ENCODE measurements around the gene PALMD. TPM values are rescaled to one million over a fixed set of nuclear protein-coding genes. Genes with fewer than 3 reads are reported as not detected.

Gene PALMD
- polyA plus RNA-seq, 3 donors = not detected

DNA sequence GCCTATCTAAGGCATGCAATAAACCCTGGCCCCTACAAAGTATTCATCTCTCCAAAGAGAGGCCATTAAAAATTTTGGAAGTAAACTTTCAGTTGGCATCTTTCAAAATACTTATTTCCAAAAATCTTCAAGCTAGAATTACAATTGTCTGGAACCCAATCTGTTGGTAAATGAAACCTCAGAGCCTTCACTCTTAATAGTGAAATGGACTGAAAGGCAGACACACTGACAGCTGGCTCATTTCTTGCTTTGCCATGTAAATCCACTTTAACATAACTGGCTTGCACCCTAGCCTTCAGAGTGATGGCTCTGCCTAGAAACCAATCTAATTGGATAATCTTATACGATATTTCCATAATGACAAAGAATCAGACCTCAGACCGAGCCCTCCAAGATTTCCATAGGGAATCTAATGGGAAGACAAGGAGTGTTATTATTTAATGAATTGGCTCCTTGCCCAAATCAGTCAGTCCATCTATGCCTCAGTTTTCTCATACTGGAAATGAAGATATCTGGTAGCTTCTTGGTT lies 9.2 kb upstream of the PALMD start:
- Mint-ChIP-seq H3K27ac (no peak overlapping the region), H3K27me3 (ENCODE audit: low read depth in 3 of 3) (no peaks in the 10 kb centered on the region), H3K4me3 (no peak overlapping the region), H3K4me1 (no peaks in the 10 kb centered on the region), H3K9me3 (peaks cover 0 to 2% (median 0%) of the 10 kb centered on the region in 7 donors), H3K36me3 (no peaks in the 10 kb centered on the region)
- DNase-seq = no peak
- Histone ChIP-seq H3K79me2 (ENCODE audit: insufficient read depth, low read length) (no peaks in the 10 kb centered on the region), H3K4me3 (replicated peaks in 1 of 3; ENCODE audit: low read depth in 2 of 3, low read length in 3 of 3) (no peak overlapping the region), H4K20me1 (ENCODE audit: insufficient read depth, low read length) (no peaks in the 10 kb centered on the region), H2AFZ (ENCODE audit: insufficient read depth, low read depth, low read length, poor library complexity, severe bottlenecking) (no peak overlapping the region), H3K4me1 (ENCODE audit: control insufficient read depth in 1 of 2, insufficient read depth in 2 of 2, low read length in 2 of 2) (no peaks in the 10 kb centered on the region), H3K9me3 (replicated peaks in 1 of 2; ENCODE audit: control insufficient read depth in 1 of 2, insufficient read depth in 1 of 2, low read length in 2 of 2) (no peaks in the 10 kb centered on the region), H3K4me2 (replicated peaks; ENCODE audit: extremely low read depth, low read length, poor library complexity, severe bottlenecking) (no peak overlapping the region), H3K36me3 (replicated peaks in 1 of 2; ENCODE audit: control insufficient read depth in 1 of 2, insufficient read depth in 2 of 2, low read length in 2 of 2) (no peaks in the 10 kb centered on the region), H3K27me3 (ENCODE audit: control insufficient read depth in 2 of 2, insufficient read depth in 2 of 2, low read length in 2 of 2) (no peaks in the 10 kb centered on the region), H3K9ac (ENCODE audit: insufficient read depth, low read length, poor library complexity, severe bottlenecking) (no peak overlapping the region), H3K27ac (ENCODE audit: low read depth in 1 of 2, low read length in 2 of 2) (no peak overlapping the region)
- WGBS (ENCODE audit: insufficient coverage) = no CpG with 5 or more reads among the region's 2 CpGs
- TF ChIP-seq, protein P1, sequence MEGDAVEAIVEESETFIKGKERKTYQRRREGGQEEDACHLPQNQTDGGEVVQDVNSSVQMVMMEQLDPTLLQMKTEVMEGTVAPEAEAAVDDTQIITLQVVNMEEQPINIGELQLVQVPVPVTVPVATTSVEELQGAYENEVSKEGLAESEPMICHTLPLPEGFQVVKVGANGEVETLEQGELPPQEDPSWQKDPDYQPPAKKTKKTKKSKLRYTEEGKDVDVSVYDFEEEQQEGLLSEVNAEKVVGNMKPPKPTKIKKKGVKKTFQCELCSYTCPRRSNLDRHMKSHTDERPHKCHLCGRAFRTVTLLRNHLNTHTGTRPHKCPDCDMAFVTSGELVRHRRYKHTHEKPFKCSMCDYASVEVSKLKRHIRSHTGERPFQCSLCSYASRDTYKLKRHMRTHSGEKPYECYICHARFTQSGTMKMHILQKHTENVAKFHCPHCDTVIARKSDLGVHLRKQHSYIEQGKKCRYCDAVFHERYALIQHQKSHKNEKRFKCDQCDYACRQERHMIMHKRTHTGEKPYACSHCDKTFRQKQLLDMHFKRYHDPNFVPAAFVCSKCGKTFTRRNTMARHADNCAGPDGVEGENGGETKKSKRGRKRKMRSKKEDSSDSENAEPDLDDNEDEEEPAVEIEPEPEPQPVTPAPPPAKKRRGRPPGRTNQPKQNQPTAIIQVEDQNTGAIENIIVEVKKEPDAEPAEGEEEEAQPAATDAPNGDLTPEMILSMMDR (IDR thresholded peaks at IDR 0.05) = no peak
- intact Hi-C loops (cut with micrococcal nuclease) = no loop called here

DNA sequence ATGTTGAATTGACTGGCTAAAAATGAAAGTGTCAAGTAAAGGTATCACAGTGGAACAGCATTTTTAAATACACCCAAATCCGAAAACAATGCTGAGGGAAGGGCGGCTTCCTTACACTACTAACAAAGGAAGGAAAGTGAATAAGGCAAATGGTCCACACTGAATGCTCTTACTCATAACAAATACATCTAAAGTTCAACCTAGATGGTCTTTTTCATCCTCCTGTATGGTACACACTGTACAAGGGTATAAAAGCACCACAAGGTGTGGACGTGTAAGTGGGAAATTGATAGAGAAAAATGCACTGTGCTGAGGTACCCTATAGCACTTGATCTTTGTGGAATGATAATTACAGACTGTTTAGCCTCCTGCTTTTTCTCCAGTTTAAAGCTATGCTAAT lies 7.1 kb upstream of the PALMD start:
- Histone ChIP-seq H2AFZ (ENCODE audit: insufficient read depth, low read depth, low read length, poor library complexity, severe bottlenecking) (no peak overlapping the region), H3K4me1 (ENCODE audit: control insufficient read depth in 1 of 2, insufficient read depth in 2 of 2, low read length in 2 of 2) (no peaks in the 10 kb centered on the region), H4K20me1 (ENCODE audit: insufficient read depth, low read length) (no peaks in the 10 kb centered on the region), H3K9me3 (replicated peaks in 1 of 2; ENCODE audit: control insufficient read depth in 1 of 2, insufficient read depth in 1 of 2, low read length in 2 of 2) (no peaks in the 10 kb centered on the region), H3K27me3 (ENCODE audit: control insufficient read depth in 2 of 2, insufficient read depth in 2 of 2, low read length in 2 of 2) (no peaks in the 10 kb centered on the region), H3K79me2 (ENCODE audit: insufficient read depth, low read length) (no peaks in the 10 kb centered on the region), H3K27ac (ENCODE audit: low read depth in 1 of 2, low read length in 2 of 2) (no peak overlapping the region), H3K9ac (ENCODE audit: insufficient read depth, low read length, poor library complexity, severe bottlenecking) (no peak overlapping the region), H3K4me2 (replicated peaks; ENCODE audit: extremely low read depth, low read length, poor library complexity, severe bottlenecking) (no peak overlapping the region), H3K4me3 (replicated peaks in 1 of 3; ENCODE audit: low read depth in 2 of 3, low read length in 3 of 3) (no peak overlapping the region), H3K36me3 (replicated peaks in 1 of 2; ENCODE audit: control insufficient read depth in 1 of 2, insufficient read depth in 2 of 2, low read length in 2 of 2) (no peaks in the 10 kb centered on the region)
- TF ChIP-seq, protein P1 (IDR thresholded peaks at IDR 0.05) = no peak
- peaks cover 0 to 2% (median 0%) of the 10 kb centered on the region in 7 donors for H3K9me3 Mint-ChIP-seq
- no peak overlapping the region for H3K27ac Mint-ChIP-seq
- no peak overlapping the region for H3K4me3 Mint-ChIP-seq
- H3K36me3 Mint-ChIP-seq = no peaks in the 10 kb centered on the region
- intact Hi-C loops (cut with micrococcal nuclease) = no loop called here
- WGBS (ENCODE audit: insufficient coverage) = no CpG with 5 or more reads among the region's 3 CpGs
- no peak for DNase-seq
- no peaks in the 10 kb centered on the region for H3K4me1 Mint-ChIP-seq
- no peaks in the 10 kb centered on the region for H3K27me3 Mint-ChIP-seq (ENCODE audit: low read depth in 3 of 3)
